Measurements from ENCODE around the gene SHANK2. TPM values are rescaled to one million over a fixed set of nuclear protein-coding genes. Genes with fewer than 3 reads are reported as not detected.

The SHANK2 gene
- total RNA-seq, 1 donor from 2014 or later: 24.5 TPM

DNA sequence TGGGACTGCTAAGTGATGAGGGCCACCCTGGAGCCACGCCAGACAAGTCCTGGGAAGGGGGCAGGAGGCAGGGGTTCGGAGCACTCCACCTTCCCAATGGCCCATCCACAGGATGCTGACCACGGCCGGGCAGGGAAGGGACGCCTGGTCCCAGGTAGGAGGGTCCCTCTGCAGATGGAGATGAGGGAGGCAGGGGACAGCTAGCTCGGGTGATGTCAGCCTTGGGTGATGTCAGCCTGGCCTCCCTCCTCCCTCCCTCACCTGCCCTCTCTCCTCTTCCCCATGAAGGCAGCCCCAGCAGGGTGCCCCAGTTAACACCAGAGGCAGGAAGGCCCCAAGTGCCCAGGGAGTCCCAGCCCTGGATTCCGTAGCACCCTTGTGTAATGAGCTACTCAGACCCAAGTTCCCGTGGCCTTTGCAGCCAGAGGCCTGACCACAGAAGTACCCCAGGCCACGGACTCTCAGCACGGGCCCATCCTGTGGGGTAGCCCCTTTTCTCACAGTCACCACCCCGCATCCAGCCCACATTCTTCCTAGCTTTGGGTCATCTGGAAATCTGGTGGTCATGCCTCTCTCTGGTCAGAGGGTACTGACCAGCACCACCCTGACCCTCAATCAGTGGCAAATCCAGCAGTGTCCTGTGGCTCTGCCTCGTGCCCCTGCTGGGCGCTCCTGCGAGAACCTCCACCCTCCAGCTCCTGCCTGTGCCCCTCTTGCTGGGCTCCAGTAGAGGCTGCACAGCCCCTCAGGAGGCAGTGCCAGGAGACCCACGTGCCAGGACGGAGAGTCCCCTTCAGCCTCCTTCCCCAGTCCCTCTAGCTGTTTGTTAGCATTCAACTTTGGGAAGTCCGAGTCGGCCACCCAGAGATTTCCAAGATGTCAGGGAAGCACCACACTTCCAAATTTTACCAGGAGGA lies 47.4 kb downstream of the SHANK2 start:
- no peak for DNase-seq (ENCODE audit: low spot score in 2 of 2)
- no peak for FAIRE-seq

DNA sequence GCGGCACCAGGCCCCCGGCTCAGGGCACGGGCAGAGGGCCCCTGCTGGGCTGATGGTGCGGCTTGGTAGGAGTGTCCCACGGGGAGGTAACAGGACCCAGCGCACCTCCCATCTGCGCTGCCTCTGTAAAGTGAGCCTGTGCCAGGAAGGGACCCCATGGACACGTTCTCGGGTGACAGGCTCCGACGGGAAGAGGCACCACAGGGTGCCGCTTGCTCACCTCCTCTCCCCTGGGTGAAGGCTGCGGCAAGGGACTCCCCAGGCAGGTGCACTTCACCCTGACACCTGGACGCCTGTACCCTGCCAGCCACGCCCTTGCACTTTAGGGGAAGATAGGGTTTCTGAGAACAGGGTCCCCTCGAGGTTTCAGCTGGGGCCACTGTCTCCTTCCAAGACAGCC lies 48.1 kb downstream of the SHANK2 start:
- FAIRE-seq (no peak), DNase-seq (ENCODE audit: low spot score in 2 of 2) (no peak)

DNA sequence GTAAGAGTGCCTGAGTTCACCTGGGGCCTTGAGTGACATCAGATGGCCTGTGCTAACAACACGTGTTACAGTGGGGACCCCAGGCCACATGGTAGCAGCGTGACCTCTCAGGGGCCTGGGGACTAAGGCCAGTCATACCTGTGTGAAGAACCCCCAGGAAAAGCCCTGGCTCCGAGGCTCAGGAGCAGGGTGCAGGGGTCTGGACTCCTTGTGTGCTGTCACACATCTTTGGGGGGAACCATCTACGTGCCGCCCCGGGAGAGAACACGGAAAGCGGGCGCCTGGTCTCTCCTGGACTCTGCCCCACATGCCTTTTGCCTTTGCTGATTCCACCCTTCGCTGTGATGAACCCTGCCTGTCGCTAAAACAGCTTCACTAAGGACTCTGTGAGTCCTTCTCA lies 48.7 kb downstream of the SHANK2 start:
- DNase-seq (ENCODE audit: low spot score in 2 of 2) (no peak), FAIRE-seq (no peak)

DNA sequence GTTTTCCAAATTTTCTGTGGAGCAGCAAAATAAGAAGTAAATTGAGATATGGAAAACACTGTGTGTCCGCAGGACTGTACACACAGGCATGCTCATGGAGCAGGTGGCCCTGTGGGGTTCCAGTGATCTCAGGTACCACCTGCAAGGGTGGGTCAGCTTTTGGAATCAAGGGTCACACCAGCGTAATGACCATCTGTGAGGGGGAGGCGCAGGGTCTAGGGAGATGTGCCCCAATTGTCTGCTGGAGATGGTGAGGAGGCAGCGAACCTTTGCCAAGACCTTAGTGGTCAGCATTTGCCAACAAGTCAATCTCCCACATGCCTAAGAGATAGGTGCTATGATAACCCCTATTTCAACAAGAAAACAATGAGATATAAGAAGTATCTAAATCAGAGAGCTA lies 49.4 kb downstream of the SHANK2 start:
- FAIRE-seq (no peak), DNase-seq (ENCODE audit: low spot score in 2 of 2) (no peak)

DNA sequence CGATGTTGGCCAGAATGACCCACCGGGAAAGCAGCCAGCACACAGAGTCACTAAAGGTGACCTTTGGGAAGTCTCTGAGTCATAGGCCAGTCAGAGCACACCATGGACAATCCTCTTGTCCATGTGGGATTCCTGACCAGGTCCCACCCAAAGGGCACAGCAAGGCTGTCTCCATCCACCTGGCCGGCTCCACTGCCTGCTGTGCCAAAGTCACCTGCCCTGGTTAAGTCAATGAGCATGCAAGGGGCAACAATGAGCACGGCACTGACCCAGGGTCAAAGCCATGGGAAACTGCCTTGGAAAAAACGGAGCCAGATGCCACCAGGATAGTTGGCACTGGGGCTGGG lies 49.8 kb downstream of the SHANK2 start:
- no peak for DNase-seq (ENCODE audit: low spot score in 2 of 2)
- no peak for FAIRE-seq

Other genes starting within 250 kb of the SHANK2 start
- 35.9 TPM for gene DHCR7, start 195.8 kb upstream of the SHANK2 start, total RNA-seq
- gene NADSYN1, start 200.6 kb upstream of the SHANK2 start, total RNA-seq: 20.0 TPM

Measured in frontal cortex (tissue), 4 donors.